ENCODE data around the gene SARDH. TPM values are rescaled to one million over a fixed set of nuclear protein-coding genes. Genes with fewer than 3 reads are reported as not detected.
A peak's percentile ranks its signal among the peaks of the same experiment; 100 is the strongest.

SARDH gene
- total RNA-seq, 1 experiment from 2014 or later = 5.3 TPM

DNA sequence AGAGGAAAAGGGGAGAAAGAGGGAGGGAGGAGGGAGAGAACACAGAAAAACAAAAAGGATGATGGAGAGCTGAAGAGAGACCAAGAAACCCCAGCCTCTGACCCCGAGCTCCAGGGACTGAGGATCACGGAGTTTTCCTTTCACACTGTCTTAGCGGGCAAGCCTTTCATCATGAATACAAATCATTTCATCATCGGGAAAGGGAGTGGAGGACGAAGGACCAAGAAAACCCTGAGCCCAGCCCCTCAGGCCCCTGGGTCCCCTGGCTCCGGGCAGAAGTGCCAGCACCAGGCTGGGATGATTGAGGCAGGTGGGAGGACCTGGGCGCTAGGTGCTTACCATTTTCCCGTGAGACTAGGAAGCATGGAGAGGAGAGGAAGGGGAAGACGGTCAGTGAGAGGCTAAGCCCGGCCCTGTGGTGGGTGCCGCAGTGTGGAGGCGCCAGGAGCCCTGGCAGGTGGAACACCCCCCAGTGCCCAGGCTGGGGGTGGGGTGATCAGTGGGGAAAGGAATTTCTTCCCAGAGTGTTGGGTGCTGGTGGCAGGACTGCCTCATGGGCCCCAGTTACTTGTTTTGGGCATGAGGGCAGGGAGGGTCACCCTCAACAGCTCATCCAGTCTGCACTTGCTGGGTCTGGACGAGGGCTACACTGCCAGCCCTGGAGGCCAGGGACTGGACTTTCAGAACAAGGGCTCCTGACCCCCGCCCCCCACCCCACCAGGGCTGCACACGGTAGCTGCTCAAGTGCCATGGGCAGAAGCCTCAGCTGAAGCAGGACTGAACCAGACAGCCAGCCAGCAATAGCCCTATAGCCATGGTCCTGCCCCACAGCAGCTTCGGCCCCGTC is 49.0 kb upstream of the SARDH start:
- Histone ChIP-seq H3K23me2 (ENCODE audit: insufficient read length, low read depth, low read length, poor library complexity, severe bottlenecking) (no peaks in the 10 kb centered on the region), H3K56ac (ENCODE audit: insufficient read length, low read depth, low read length) (no peak overlapping the region), H2BK12ac (ENCODE audit: insufficient read length, low read depth, low read length) (no peak overlapping the region), H2BK20ac (ENCODE audit: low read depth, low read length, poor library complexity, severe bottlenecking) (no peak overlapping the region), H3K4ac (ENCODE audit: low read depth, low read length) (no peak overlapping the region), H3K9ac (ENCODE audit: extremely low read depth, insufficient read length, low read length) (no peak overlapping the region), H3K27ac (ENCODE audit: insufficient read length, low read depth, low read length) (no peak overlapping the region), H3K79me1 (ENCODE audit: insufficient read depth, low read depth, low read length, poor library complexity, severe bottlenecking) (no peaks in the 10 kb centered on the region), H2BK15ac (ENCODE audit: low read depth, low read length) (no peak overlapping the region), H3K14ac (ENCODE audit: insufficient read depth, low read length) (no peak overlapping the region), H3T11ph (ENCODE audit: low read length) (no peak overlapping the region), H3K23ac (ENCODE audit: insufficient read length, low read depth, low read length) (no peak overlapping the region), H2AK5ac (ENCODE audit: insufficient read length, low read length) (no peak overlapping the region), H4K5ac (ENCODE audit: insufficient read length, low read depth, low read length) (no peak overlapping the region), H3K4me1 (ENCODE audit: insufficient read depth, low read length) (no peaks in the 10 kb centered on the region), H3K9me3 (ENCODE audit: control insufficient read depth, low read depth, low read length) (no peaks in the 10 kb centered on the region), H2BK5ac (ENCODE audit: insufficient read length, low read length) (no peak overlapping the region), H2BK120ac (ENCODE audit: low read depth, low read length, poor library complexity, severe bottlenecking) (no peak overlapping the region), H3K27me3 (ENCODE audit: insufficient read depth, low read length) (no peaks in the 10 kb centered on the region), H3K18ac (ENCODE audit: insufficient read length, low read depth, low read length) (no peak overlapping the region), H4K20me1 (ENCODE audit: control insufficient read depth, insufficient read depth, insufficient read length) (no peaks in the 10 kb centered on the region), H3K79me2 (ENCODE audit: insufficient read depth, low read length) (no peaks in the 10 kb centered on the region), H4K91ac (ENCODE audit: insufficient read length, low read depth, low read length) (no peak overlapping the region), H2AFZ (ENCODE audit: low read length) (no peak overlapping the region), H3K4me2 (ENCODE audit: insufficient read depth, insufficient read length, low read length) (no peak overlapping the region), H4K8ac (replicated peaks; ENCODE audit: insufficient read length, low read depth, low read length) (no peak overlapping the region)
- peaks cover 0 to 10% of the 10 kb centered on the region in 2 experiments; a peak in 2 of 4 replicates for H3K4me1 Mint-ChIP-seq
- WGBS (ENCODE audit: extremely low coverage, insufficient read length, low lambda C conversion rate) = no CpG with 5 or more reads among the region's 17 CpGs
- 0 out of 7 replicates have a peak overlapping the region, but pooled peaks of 1 of the 3 experiments have one; percentile 18 for H3K27ac Mint-ChIP-seq
- H3K27me3 Mint-ChIP-seq (ENCODE audit: low read depth) = no peaks in the 10 kb centered on the region
- H3K36me3 Mint-ChIP-seq (ENCODE audit: insufficient read depth in 1 of 3, low read depth in 3 of 3) = peaks cover 17 to 56% (median 41%) of the 10 kb centered on the region in 3 experiments; a peak in 6 of 7 replicates
- H3K9me3 Mint-ChIP-seq = no peaks in the 10 kb centered on the region
- TF ChIP-seq, protein P1, sequence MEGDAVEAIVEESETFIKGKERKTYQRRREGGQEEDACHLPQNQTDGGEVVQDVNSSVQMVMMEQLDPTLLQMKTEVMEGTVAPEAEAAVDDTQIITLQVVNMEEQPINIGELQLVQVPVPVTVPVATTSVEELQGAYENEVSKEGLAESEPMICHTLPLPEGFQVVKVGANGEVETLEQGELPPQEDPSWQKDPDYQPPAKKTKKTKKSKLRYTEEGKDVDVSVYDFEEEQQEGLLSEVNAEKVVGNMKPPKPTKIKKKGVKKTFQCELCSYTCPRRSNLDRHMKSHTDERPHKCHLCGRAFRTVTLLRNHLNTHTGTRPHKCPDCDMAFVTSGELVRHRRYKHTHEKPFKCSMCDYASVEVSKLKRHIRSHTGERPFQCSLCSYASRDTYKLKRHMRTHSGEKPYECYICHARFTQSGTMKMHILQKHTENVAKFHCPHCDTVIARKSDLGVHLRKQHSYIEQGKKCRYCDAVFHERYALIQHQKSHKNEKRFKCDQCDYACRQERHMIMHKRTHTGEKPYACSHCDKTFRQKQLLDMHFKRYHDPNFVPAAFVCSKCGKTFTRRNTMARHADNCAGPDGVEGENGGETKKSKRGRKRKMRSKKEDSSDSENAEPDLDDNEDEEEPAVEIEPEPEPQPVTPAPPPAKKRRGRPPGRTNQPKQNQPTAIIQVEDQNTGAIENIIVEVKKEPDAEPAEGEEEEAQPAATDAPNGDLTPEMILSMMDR (conservative IDR thresholded peaks at IDR 0.05) = no peak
- H3K4me3 Mint-ChIP-seq = no peak overlapping the region
- no peak for DNase-seq

Measured in H9 (cell line).